ENCODE measurements around the gene PCDHA5. TPM values are rescaled to one million over a fixed set of nuclear protein-coding genes. Genes with fewer than 3 reads are reported as not detected.
"Not testable (repeated sequence)": the region's sequence is repeated elsewhere in the genome, so short reads cannot be mapped to it uniquely, and the experiment has no call there.

Gene PCDHA5
- total RNA-seq, 1 donor from 2014 or later: under 0.01 TPM

- not testable (repeated sequence) for DNase-seq (ENCODE audit: low read depth in 2 of 2)
These were observed 1.6 kb downstream of the PCDHA5 start for GRCh38 chr5:140822969-140823368.

GRCh38 chr5:140823475-140823874 is 2.1 kb downstream of the PCDHA5 start:
- DNase-seq (ENCODE audit: low read depth in 2 of 2): no peak

- no peak for DNase-seq (ENCODE audit: low read depth in 2 of 2)
These were observed 6.4 kb downstream of the PCDHA5 start, which contains the start of gene PCDHA6 for GRCh38 chr5:140827704-140828361. Gene PCDHA6 (plus strand): TSS chr5:140827960. CDS start chr5:140828092, 132 bp downstream.

- no peak for DNase-seq (ENCODE audit: low read depth in 2 of 2)
These were observed 6.9 kb downstream of the PCDHA5 start for GRCh38 chr5:140828362-140828737.

- not testable (repeated sequence) for DNase-seq (ENCODE audit: low read depth in 2 of 2)
These were observed 8.4 kb downstream of the PCDHA5 start for GRCh38 chr5:140829511-140830501.

DNA sequence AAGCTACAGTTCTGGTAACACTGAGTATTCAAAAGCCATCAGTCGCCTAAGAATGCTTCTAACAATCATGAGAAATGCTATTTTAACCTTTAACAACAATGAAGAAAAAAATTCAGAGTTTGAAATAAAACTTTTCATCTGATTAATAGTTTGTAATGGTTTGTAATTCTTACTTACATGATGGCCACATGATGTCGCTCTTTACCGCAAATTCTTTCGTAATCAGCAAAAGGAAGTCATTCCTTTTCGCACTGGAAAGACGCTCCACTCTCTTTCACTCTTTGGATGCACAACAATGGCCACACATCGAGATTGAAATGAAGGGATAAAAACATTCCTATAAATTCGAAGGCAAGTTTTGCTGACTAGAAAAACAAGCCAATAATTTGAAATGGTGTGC is 12.6 kb downstream of the PCDHA5 start, which contains the start of gene PCDHA7:
Gene PCDHA7 (plus strand): TSS at position 277 of the 400 bp plus-strand sequence. CDS start 115 bp downstream, at position 392.
- peak; percentile 17 to 19 for DNase-seq (ENCODE audit: low read depth in 2 of 2)

DNA sequence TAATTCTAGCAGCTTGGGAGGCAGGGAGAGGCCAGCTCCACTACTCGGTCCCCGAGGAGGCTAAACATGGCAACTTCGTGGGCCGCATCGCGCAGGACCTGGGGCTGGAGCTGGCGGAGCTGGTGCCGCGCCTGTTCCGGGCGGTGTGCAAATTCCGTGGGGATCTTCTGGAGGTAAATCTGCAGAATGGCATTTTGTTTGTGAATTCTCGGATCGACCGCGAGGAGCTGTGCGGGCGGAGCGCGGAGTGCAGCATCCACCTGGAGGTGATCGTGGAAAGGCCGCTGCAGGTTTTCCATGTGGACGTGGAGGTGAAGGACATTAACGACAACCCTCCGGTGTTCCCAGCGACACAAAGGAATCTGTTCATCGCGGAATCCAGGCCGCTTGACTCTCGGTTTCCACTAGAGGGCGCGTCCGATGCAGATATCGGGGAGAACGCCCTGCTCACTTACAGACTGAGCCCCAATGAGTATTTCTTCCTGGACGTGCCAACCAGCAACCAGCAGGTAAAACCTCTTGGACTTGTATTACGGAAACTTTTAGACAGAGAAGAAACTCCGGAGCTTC is 13.1 kb downstream of the PCDHA5 start:
- DNase-seq (ENCODE audit: low read depth in 2 of 2): not testable (repeated sequence)

DNA sequence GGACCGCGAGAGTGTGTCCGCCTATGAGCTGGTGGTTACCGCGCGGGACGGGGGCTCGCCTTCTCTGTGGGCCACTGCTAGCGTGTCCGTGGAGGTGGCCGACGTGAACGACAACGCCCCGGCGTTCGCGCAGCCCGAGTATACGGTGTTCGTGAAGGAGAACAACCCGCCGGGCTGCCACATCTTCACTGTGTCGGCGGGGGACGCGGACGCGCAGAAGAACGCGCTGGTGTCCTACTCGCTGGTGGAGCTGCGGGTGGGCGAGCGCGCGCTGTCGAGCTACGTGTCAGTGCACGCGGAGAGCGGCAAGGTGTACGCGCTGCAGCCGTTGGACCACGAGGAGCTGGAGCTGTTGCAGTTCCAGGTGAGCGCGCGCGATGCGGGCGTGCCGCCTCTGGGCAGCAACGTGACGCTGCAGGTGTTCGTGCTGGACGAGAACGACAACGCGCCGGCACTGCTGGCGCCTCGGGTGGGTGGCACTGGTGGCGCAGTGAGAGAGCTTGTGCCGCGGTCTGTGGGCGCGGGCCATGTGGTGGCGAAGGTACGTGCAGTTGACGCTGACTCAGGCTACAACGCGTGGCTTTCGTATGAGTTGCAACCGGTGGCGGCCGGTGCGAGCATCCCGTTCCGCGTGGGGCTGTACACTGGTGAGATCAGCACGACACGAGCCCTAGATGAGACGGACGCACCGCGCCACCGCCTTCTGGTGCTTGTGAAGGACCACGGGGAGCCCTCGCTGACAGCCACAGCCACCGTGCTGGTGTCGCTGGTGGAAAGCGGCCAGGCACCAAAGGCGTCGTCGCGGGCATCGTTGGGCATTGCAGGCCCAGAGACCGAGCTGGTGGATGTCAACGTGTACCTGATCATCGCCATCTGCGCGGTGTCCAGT is 14.5 kb downstream of the PCDHA5 start:
- no peak for DNase-seq (ENCODE audit: low read depth in 2 of 2)

DNA sequence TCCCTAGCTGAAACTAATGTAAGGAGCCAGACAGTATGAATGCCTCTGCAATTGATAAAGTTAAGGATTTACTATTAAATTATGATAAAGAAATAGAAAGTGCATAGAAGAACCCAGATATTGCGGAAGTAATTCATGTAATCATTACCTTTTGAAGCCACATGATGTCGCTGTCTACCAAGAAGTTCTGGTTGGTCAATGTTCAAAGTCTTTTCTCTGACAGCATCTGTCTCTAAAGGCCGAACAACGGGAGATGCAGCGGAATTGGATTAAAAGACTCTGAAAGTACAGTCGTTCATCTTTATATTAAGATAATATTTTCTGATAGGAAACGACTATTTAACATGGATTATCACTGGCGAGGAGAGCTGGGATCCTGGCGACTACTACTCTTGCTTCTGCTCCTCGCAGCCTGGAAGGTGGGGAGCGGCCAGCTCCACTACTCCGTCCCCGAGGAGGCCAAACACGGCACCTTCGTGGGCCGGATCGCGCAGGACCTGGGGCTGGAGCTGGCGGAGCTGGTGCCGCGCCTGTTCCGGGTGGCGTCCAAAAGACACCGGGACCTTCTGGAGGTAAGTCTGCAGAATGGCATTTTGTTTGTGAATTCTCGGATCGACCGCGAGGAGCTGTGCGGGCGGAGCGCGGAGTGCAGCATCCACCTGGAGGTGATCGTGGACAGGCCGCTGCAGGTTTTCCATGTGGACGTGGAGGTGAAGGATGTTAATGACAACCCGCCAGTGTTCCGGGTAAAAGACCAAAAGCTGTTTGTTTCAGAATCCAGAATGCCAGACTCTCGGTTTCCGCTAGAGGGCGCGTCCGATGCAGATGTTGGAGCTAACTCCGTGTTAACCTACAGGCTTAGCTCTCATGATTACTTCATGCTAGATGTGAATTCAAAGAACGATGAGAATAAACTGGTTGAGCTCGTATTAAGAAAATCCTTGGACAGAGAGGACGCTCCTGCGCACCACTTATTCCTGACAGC is 19.9 kb downstream of the PCDHA5 start, which contains the start of gene PCDHA8:
Gene PCDHA8 (plus strand): TSS at position 210 of the 985 bp plus-strand sequence. CDS start 135 bp downstream, at position 345.
- no peak for DNase-seq (ENCODE audit: low read depth in 2 of 2)

DNA sequence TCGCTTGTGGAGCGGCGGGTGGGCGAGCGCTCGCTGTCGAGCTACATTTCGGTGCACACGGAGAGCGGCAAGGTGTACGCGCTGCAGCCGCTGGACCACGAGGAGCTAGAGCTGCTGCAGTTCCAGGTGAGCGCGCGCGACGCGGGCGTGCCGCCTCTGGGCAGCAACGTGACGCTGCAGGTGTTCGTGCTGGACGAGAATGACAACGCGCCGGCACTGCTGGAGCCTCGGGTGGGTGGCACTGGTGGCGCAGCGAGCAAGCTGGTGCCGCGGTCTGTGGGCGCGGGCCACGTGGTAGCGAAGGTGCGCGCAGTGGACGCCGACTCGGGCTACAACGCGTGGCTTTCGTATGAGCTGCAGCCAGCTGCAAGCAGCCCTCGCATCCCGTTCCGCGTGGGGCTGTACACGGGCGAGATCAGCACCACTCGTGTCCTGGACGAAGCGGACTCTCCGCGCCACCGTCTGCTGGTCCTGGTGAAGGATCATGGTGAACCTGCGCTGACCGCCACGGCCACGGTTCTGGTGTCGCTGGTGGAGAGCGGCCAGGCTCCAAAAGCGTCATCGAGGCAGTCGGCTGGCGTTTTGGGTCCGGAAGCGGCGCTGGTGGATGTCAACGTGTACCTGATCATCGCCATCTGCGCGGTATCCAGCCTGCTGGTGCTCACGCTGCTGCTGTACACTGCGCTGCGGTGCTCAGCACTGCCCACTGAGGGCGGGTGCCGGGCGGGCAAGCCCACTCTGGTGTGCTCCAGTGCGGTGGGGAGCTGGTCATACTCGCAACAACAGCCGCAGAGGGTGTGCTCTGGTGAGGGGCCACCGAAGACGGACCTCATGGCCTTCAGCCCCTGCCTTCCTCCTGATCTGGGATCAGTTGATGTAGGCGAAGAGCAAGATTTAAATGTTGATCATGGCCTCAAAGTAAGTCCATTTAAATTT is 21.7 kb downstream of the PCDHA5 start:
- DNase-seq (ENCODE audit: low read depth in 2 of 2): no peak

DNA sequence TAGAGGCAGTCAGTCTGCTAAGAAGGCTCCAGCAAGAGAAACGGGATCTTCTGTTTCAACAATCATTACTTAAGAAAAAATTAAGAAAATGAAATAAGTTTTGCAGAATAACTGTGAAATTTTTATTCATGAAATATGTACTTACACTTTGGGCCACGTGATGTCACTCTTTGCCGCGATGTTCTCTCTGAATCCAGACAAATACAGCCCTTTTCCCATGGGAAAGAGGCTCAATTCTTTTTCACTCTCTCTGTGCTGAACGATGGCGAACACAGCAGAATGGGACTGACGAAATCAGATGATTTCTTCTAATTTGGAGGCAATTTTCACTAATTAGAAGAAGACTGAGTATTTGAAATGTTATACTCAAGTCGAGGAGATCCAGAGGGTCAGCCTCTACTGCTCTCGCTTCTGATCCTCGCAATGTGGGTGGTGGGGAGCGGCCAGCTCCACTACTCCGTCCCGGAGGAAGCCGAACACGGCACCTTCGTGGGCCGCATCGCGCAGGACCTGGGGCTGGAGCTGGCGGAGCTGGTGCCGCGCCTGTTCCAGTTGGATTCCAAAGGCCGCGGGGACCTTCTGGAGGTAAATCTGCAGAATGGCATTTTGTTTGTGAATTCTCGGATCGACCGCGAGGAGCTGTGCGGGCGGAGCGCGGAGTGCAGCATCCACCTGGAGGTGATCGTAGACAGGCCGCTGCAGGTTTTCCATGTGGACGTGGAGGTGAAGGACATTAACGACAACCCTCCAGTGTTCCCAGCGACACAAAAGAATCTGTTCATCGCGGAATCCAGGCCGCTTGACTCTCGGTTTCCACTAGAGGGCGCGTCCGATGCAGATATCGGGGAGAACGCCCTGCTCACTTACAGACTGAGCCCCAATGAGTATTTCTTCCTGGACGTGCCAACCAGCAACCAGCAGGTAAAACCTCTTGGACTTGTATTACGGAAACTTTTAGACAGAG is 27.0 kb downstream of the PCDHA5 start, which contains the start of gene PCDHA9:
Gene PCDHA9 (plus strand): TSS at position 244 of the 964 bp plus-strand sequence. CDS start 114 bp downstream, at position 358.
- peak in 1 of 2 donors; percentile 7 for DNase-seq (ENCODE audit: low read depth in 2 of 2)

GRCh38 chr5:140849831-140850634 is 28.6 kb downstream of the PCDHA5 start:
- DNase-seq (ENCODE audit: low read depth in 2 of 2): not testable (repeated sequence)

DNA sequence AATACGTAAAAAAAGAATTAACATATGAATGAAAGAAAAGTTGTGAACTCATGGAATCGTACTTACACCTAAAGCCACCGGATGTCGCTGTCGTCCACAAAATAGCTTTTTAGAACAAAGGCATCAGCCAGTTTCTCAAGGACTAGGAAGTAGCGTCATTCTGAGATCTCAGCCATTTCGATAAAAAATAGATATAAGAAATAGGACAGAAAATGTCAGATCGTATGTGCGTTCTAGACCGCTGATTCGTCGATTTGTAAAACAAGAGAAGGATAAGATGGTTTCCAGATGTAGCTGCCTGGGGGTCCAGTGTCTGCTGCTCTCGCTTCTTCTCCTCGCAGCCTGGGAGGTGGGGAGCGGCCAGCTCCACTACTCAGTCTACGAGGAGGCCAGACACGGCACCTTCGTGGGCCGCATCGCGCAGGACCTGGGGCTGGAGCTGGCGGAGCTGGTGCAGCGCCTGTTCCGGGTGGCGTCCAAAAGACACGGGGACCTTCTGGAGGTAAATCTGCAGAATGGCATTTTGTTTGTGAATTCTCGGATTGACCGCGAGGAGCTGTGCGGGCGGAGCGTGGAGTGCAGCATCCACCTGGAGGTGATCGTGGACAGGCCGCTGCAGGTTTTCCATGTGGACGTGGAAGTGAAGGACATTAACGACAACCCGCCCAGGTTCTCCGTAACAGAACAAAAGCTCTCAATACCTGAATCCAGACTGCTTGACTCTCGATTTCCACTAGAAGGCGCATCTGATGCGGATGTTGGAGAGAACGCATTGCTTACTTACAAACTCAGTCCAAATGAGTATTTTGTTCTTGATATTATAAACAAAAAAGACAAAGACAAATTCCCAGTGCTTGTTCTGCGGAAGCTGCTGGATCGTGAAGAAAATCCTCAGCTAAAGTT is 34.6 kb downstream of the PCDHA5 start, which contains the start of gene PCDHA10:
Gene PCDHA10 (plus strand): TSS at position 126 of the 903 bp plus-strand sequence. CDS start 152 bp downstream, at position 278.
- peak in 1 of 2 donors; percentile 13 for DNase-seq (ENCODE audit: low read depth in 2 of 2)

GRCh38 chr5:140857177-140857986 is 36.0 kb downstream of the PCDHA5 start:
- DNase-seq (ENCODE audit: low read depth in 2 of 2): no peak
